ENCODE results near the gene FAF1.
"Not testable (repeated sequence)": the region's sequence is repeated elsewhere in the genome, so short reads cannot be mapped to it uniquely, and the experiment has no call there.

- not testable (repeated sequence) for TF ChIP-seq CTCF (IDR thresholded peaks at IDR 0.05 in 4 of 5, conservative IDR thresholded peaks at IDR 0.05 in 1 of 5); POLR2A (IDR thresholded peaks at IDR 0.05)
These were observed 26.3 kb downstream of the FAF1 start for GRCh38 chr1:50933770-50934169.
